HFF-Myc (cell line): Measurements from ENCODE around the gene CRPPA.
"Not testable (repeated sequence)": the region's sequence is repeated elsewhere in the genome, so short reads cannot be mapped to it uniquely, and the experiment has no call there.

Experiments
- DNase-seq: peaks from one replicate; pipeline ENCODE4 v3.0.0-alpha.2; 2011; ENCODE audit warnings: low read depth; ENCODE audit errors: extremely low read depth
- H3K4me3 ChIP-seq: replicated peaks from 2 replicates; pipeline ENCODE4 v1.5.1; 2011; ENCODE audit warnings: low read depth, mild to moderate bottlenecking, control low read depth, low read length
- TF ChIP-seq, protein P1 (sequence below): IDR thresholded peaks from 2 replicates; pipeline ENCODE4 v1.5.1; 2012; ENCODE audit warnings: mild to moderate bottlenecking, low read depth, low read length, control low read depth; ENCODE audit errors: missing control alignments

CRPPA gene

DNA sequence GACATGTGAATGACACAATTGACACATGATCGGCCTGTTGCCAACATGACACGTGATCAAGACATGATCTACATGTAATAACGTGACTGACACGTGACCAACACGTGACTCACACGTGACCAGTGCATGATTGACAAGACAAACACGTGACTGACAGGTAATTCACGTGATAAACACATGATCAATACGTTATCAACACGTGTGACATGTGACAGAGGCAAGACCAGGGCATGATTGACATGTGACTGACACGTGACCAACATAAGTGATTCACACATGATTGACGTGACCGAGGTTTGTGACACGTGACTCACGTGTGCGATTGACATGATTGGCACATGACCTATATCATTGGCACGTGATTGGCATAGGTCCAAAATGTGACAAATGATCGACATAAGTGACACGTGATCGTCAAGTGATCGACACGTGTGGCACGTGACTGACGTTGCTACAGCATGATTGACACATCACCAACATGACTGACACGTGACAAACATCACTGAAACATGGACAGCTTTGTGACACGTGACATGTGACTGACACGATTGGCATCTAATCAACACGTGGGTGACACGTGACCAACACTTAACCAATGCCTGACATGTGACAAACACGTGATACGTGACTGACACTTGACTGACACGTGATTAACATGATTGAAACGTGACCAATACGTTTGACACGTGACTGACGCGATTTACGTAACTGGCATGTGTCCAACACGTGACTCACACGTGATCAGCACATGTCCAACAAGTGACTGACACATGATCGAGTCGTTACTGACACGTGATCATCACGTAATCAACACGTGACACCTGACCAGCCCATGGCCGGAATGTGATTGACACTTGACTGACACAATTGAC lies 23.0 kb downstream of the CRPPA start:
- no peak for DNase-seq
- TF ChIP-seq, protein P1, sequence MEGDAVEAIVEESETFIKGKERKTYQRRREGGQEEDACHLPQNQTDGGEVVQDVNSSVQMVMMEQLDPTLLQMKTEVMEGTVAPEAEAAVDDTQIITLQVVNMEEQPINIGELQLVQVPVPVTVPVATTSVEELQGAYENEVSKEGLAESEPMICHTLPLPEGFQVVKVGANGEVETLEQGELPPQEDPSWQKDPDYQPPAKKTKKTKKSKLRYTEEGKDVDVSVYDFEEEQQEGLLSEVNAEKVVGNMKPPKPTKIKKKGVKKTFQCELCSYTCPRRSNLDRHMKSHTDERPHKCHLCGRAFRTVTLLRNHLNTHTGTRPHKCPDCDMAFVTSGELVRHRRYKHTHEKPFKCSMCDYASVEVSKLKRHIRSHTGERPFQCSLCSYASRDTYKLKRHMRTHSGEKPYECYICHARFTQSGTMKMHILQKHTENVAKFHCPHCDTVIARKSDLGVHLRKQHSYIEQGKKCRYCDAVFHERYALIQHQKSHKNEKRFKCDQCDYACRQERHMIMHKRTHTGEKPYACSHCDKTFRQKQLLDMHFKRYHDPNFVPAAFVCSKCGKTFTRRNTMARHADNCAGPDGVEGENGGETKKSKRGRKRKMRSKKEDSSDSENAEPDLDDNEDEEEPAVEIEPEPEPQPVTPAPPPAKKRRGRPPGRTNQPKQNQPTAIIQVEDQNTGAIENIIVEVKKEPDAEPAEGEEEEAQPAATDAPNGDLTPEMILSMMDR: no peak
- no peak overlapping the region for H3K4me3 ChIP-seq

DNA sequence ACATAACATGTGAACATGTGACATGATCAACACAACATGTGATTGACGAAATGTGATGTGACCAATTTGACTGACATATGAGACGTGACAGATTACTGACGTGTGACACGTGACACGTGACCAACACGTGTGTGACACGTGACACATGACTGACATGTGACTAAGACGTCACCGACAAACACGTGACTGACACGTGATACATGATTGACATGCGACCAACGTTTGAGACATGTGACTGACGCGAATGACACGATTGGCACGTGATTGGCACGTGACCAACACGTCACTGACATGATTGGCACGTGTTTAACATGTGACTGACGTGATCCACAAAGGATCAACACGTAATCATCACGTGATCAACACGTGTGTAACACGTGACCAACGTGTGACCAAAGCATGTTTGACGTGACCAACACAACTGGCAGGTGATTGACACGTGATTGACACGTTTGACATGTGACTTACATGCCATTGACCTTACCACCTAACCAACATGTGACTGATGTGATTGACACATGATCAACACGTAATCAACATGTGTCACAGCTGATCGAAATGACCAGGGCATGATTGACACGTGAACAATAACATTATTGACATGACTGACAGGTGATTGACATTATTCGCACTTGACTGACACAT lies 23.7 kb downstream of the CRPPA start:
- TF ChIP-seq, protein P1: no peak
- no peak overlapping the region for H3K4me3 ChIP-seq
- DNase-seq: no peak

DNA sequence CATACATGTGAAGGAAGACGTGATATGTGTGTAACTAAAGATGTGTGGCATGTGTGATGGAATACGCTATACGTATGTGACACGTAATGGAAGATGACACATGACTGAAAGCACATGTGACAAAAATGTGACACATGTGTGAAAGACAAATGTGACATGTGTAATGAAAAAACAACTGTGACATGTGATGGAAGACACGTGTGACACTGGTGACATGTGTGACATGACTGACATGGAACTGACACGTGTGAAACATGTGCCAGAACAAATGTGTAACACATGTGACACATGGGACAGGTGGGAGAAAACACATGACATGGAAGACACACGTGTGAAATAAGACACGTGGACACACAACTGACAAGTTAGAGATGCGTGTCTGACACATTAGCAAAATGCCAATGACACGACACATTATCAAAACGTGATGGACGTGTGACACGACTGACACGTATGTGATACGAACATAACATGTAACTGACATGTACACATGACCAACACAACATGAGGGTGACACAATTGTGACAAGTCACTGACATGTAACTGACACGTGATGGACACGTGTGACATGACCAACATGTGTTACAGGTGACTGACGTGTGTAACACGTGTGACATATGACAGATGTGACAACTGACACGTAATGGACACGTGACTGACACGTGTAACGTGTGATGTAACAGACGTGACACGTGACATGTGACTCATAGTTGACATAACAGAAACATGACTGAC lies 24.4 kb downstream of the CRPPA start:
- DNase-seq: no peak
- H3K4me3 ChIP-seq: no peak overlapping the region
- TF ChIP-seq, protein P1: no peak

DNA sequence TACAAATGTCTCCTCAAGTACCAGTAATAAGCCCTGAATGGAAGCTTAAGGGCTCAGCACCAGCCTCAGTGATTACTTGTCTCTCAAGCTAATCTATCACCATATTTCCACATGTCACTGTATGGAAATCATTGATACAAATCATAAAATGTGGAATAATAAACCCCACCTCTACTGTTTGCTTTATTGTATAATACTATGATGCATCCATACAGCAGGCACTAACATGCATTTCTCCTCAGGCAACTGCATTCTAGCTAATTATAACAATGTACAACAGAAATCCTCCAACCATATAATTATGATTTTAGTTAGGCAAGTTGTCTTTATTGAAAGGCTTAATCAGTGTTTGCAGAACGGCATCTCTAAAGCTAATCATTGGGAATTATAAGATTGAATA lies 26.2 kb downstream of the CRPPA start:
- H3K4me3 ChIP-seq: no peak overlapping the region
- no peak for DNase-seq
- TF ChIP-seq, protein P1: no peak

DNA sequence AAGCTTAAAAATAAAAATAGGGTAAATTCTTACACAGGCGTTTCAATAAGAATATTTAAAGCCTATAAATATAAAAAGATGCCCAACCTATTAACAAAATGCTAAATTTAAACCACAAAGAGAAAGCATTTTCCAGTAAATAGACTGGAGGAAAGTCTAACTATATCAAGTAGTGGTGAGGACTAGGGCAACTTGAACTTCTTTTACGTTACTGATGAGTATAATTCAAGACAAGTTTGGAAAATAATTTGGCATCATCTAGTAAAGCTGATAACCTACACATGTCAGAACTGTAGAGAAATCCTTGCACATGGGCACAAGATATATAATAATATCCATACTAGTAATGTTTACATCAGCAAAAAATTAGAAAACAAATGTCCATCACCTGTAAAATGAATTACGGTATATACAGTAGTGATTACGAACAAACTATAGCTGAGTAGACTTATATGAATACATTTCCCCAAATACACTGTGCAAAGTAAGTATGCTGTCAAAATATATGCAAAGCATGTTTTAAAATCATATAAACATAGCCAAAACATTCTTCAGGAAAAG lies 27.4 kb downstream of the CRPPA start:
- no peak for DNase-seq
- TF ChIP-seq, protein P1: no peak
- H3K4me3 ChIP-seq: no peak overlapping the region

DNA sequence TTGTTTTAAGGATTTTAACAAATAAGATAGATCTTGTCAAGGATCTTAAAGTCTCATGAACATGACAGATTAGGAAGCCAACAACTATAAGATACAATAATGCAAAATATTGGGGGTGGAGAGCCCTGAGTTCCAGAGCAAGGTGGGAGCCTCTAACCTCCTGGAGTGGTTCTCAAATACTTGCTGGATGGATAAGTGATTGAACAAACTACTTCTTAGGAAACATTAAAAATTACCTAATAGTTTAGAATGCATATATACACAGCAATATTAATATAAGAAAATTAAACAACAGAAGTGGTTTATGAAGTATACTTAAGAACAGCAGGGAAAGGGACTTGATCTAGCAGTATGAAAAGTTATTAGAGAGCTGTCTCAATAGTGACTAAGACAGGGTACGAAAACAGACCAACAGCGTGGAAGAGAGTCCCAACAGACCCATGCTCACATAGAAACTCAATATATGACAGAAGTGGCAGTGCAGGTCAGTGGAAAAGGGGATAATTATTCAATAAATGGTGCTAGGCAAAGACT lies 28.3 kb downstream of the CRPPA start:
- DNase-seq: no peak
- TF ChIP-seq, protein P1: no peak
- no peak overlapping the region for H3K4me3 ChIP-seq

DNA sequence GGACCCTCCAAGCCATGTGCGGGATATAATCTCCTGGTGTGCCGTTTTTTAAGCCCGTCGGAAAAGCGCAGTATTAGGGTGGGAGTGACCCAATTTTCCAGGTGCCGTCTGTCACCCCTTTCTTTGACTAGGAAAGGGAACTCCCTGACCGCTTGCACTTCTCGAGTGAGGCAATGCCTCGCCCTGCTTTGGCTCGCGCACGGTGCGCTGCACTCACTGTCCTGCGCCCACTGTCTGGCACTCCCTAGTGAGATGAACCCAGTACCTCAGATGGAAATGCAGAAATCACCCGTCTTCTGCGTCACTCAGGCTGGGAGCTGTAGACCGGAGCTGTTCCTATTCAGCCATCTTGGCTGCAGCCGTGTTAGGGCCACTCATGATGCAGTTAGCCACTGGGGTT lies 37.6 kb downstream of the CRPPA start:
- not testable (repeated sequence) for H3K4me3 ChIP-seq, DNase-seq

DNA sequence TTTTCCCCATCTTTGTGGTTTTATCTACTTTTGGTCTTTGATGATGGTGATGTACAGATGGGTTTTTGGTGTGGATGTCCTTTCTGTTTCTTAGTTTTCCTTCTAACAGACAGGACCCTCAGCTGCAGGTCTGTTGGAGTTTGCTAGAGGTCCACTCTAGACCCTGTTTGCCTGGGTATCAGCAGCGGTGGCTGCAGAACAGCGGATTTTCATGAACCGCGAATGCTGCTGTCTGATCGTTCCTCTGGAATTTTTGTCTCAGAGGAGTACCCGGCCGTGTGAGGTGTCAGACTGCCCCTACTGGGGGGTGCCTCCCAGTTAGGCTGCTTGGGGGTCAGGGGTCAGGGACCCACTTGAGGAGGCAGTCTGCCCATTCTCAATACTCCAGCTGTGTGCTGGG lies 38.2 kb downstream of the CRPPA start:
- DNase-seq, H3K4me3 ChIP-seq: not testable (repeated sequence)
